Omental fat pad (tissue), 4 donors: Measurements from ENCODE around the gene MLIP. TPM values are rescaled to one million over a fixed set of nuclear protein-coding genes. Genes with fewer than 3 reads are reported as not detected.

Source experiments
- ATAC-seq: fragments of 150-250 bp; one replicate; pipeline ENCODE4 v1.9.1; 2016; ENCODE audit warnings: mild to moderate bottlenecking, moderate library complexity; ENCODE audit not compliant: low FRiP score
- DNase-seq: peaks from one replicate; pipeline ENCODE4 v3.0.0-alpha.2; 2019; ENCODE audit warnings: low spot score
- CTCF ChIP-seq, 3 donors: fragments of 450-650 bp; IDR thresholded peaks; one replicate each; pipeline ENCODE4 v1.5.1; 2016 to 2017; ENCODE audit warnings: antibody characterized with exemption in 3 of 3, mild to moderate bottlenecking in 3 of 3, moderate library complexity in 2 of 3
- total RNA-seq, 4 donors: library from RNA; depleted of rRNA; stranded (reverse); fragments of >200 nt; gene quantifications; one replicate each; pipeline ENCODE4 v1.1.0, GENCODE V29; 2016

Gene MLIP
- total RNA-seq, 4 donors from 2014 or later, result 0.47 to 2.3 (median 0.75) TPM; not detected in 1

DNA sequence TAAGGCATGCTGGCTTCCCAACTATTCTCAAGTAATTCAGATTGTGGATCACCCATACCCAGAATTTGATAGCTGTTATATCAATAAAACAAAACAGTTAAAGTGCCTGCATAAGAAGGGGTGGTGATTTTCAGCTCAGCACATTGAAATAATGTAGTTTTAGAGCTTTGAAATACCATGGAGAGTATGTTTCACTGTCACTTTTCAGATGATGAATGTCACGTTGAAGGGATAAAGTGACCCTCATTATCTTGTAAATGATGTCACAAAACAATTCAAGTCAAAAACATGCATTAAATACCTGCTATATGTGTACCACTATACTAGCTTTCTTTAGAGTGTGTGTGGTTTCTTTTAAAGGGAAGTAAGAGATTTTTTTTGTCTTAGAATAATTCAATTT lies 27.6 kb downstream of the MLIP start:
- DNase-seq (no peak), ATAC-seq (no peak)
- no peak for TF ChIP-seq CTCF (IDR thresholded peaks at IDR 0.05)

DNA sequence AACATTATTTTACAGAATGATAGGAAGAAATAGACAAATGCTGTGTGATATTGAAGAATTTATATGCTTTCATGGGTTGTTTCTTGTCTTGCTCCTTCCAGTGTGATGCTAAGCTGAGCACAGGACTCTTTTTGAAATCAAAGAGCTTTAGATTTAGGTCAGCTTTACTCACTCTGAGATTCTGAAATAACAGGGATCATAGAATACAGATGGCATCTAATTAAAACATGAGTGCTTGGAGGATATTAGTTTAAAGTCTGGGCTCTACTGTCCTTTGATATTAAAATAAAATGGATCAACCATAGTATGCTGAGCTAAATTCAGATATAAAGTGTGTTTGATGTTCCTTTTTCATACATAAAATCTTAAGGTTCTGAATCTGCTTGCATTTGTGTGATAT lies 29.6 kb downstream of the MLIP start:
- no peak for TF ChIP-seq CTCF (IDR thresholded peaks at IDR 0.05)
- no peak for DNase-seq
- ATAC-seq, result no peak

DNA sequence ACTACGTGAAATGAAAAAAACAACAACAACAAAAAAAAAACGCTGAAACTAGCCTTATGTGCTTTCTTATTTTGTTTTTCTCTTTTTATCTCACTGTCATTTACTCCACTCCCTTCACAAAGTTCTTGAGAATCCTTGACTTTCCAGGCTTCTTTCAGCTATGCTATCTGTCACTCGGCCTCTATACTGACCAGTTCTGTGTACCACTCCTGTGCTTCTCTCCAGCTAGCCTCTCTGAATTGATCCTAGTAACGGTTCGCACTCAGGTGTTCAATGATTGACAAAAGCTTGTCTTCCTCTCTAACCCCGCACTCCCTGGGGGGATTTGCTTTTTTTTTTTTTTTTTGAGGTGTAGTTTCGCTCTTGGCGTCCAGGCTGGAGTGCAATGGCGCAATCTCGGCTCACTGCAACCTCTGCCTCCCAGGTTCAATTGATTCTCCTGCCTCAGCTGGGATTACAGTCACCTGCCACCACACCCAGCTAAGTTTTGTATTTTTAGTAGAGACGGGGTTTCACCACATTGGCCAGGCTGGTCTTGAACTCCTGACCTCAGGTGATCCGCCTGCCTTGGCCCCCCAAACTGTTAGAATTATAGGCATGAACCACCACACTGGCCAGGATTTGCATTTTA lies 31.8 kb downstream of the MLIP start:
- no peak for DNase-seq
- TF ChIP-seq CTCF (IDR thresholded peaks at IDR 0.05), result no peak
- no peak for ATAC-seq

DNA sequence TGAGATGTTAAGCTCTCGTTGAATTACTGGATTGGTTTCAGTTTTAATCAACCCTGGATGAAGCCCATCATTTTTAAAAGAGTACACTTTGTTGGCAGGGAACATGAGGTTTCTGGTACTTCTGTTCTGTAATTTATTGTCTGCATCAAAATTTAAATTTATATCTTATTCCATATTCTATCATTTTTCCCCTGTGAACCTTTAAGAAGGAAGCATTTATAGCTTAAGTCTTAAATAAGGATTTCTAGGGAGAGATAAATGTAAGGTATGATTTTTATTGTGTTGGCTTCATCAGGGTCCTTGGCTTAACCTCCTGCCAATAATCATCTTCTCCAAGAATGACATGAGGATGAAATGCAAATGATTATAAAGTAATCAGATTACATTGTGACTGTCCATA lies 40.6 kb downstream of the MLIP start:
- ATAC-seq (no peak), DNase-seq (no peak)
- TF ChIP-seq CTCF (IDR thresholded peaks at IDR 0.05), result no peak

DNA sequence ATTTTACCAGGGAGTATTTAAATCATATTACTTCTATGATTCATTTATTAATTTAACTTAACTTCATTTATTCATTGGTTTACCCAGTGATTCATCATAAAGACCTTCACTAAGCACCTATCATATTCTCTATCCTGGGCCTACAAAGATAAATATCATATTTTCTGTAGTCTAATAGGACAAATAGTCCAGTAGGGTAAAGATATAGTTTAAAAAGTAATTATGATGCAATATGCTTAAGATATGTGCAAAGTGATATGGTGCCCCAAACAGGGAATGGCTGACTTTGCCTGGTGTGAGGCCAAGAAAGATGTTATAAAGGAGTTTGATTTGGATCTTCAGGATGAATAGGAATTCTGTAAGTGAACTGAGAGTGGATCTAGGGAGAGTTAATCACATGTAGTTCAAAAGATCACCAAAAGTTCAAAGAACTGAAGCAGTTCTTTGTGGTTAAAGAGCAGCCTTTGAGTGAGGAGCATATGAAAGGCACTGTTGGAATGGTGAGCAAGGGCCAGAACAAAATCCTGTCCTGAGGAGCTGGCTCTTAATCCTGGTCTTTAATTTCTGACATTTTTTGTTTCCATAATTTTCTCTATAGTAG lies 45.5 kb downstream of the MLIP start:
- TF ChIP-seq CTCF (IDR thresholded peaks at IDR 0.05), result no peak
- DNase-seq (no peak), ATAC-seq (no peak)

- no peak for TF ChIP-seq CTCF (IDR thresholded peaks at IDR 0.05)
- DNase-seq, result no peak
- no peak for ATAC-seq
Observed at GRCh38 chr6:54157405-54157804, 46.2 kb downstream of the MLIP start.

- ATAC-seq, result no peak
- DNase-seq, result no peak
- no peak for TF ChIP-seq CTCF (IDR thresholded peaks at IDR 0.05)
Observed at GRCh38 chr6:54173089-54173488, 61.8 kb downstream of the MLIP start.
